ENCODE data around the gene MEX3D.

DNA sequence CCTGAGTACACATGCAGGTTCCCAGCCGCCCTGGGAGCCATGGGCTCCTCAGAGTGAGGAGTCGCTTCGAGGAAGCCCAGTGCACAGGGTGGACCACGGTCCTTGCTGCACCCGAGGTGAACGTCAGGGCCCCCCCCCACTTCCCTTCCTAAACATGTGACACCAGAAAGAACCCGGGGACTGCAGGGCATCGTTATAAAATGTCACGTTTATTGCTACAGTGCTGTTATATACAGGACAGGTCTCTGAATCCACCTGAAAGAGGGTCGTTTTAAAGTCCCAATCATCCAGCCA is 40.9 kb upstream of the MEX3D start:
- no peak for TF ChIP-seq POLR2A (IDR thresholded peaks at IDR 0.05; ENCODE audit: low read length)
- no peak for TF ChIP-seq GATA1 (IDR thresholded peaks at IDR 0.05; ENCODE audit: low read depth, low read length)

Data from erythroblast (primary cell).